HUES48 (cell line): Measurements from ENCODE around the gene SVEP1.
"Not testable (repeated sequence)": the region's sequence is repeated elsewhere in the genome, so short reads cannot be mapped to it uniquely, and the experiment has no call there.

ENCODE experiments used
- H3K27ac ChIP-seq: one replicate; pipeline ENCODE4 v1.7.0; 2013; ENCODE audit warnings: low read depth, low read length, inconsistent platforms
- H3K27me3 ChIP-seq: 2 replicates; pipeline ENCODE4 v1.6.1; 2013; ENCODE audit warnings: mild to moderate bottlenecking, low read length; ENCODE audit not compliant: control insufficient read depth, insufficient read depth
- H3K36me3 ChIP-seq: 2 replicates; pipeline ENCODE4 v1.6.1; 2013; ENCODE audit warnings: low read length; ENCODE audit not compliant: control insufficient read depth, insufficient read depth
- H3K4me1 ChIP-seq: 2 replicates; pipeline ENCODE4 v1.6.1; 2013; ENCODE audit warnings: mild to moderate bottlenecking, low read length; ENCODE audit not compliant: control insufficient read depth, insufficient read depth
- H3K4me3 ChIP-seq: 2 replicates; pipeline ENCODE4 v1.5.1; 2013; ENCODE audit warnings: mild to moderate bottlenecking, low read depth, low read length
- H3K9ac ChIP-seq: 2 replicates; pipeline ENCODE4 v1.6.1; 2013; ENCODE audit warnings: mild to moderate bottlenecking, low read depth, low read length, moderate library complexity
- H3K9me3 ChIP-seq: 2 replicates; pipeline ENCODE4 v1.6.1; 2013; ENCODE audit warnings: low read length; ENCODE audit not compliant: control insufficient read depth, insufficient read depth

The SVEP1 gene

GRCh38 chr9:110370315-110370714 lies 209.2 kb downstream of the SVEP1 start:
- Histone ChIP-seq H3K9me3 (no peaks in the 10 kb centered on the region), H3K9ac (no peak overlapping the region), H3K4me1 (no peaks in the 10 kb centered on the region), H3K4me3 (no peak overlapping the region), H3K27me3 (no peaks in the 10 kb centered on the region), H3K27ac (no peak overlapping the region), H3K36me3 (no peaks in the 10 kb centered on the region)

- H3K36me3 ChIP-seq: no peaks in the 10 kb centered on the region
- no peak overlapping the region for H3K27ac ChIP-seq
- no peaks in the 10 kb centered on the region for H3K4me1 ChIP-seq
- H3K4me3 ChIP-seq: no peak overlapping the region
- H3K9me3 ChIP-seq: no peaks in the 10 kb centered on the region
- no peaks in the 10 kb centered on the region for H3K27me3 ChIP-seq
- H3K9ac ChIP-seq: no peak overlapping the region
These were observed 215.1 kb downstream of the SVEP1 start for GRCh38 chr9:110364451-110364850.

DNA sequence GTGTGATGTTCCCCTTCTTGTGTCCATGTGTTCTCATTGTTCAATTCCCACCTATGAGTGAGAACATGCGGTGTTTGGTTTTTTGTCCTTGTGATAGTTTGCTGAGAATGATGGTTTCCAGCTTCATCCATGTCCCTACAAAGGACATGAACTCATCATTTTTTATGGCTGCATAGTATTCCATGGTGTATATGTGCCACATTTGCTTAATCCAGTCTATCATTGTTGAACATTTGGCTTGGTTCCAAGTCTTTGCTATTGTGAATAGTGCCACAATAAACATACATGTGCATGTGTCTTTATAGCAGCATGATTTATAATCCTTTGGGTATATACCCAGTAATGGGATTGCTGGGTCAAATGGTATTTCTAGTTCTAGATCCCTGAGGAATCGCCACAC lies 220.5 kb downstream of the SVEP1 start:
- H3K9me3 ChIP-seq, H3K27ac ChIP-seq, H3K4me3 ChIP-seq, H3K9ac ChIP-seq, H3K27me3 ChIP-seq, H3K4me1 ChIP-seq, H3K36me3 ChIP-seq: not testable (repeated sequence)

DNA sequence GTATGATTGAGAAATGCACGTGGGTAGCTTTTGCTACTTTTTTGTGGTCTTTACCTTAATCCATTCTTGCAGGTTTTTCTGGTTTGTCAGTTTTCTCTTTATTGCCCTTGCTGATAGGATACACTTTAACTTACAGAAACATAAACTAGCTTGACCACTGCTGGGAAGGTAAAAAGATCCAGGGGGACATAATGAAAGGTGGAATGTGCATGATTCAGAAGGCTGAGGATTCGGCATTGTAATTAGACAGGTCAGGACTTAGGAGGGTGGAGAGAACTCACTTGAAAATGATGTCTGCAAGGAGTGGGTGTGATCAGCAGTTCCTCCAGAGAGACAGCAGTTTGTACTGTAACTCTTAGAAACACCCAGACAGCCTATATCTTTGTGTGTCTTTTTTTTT lies 222.0 kb downstream of the SVEP1 start:
- no peaks in the 10 kb centered on the region for H3K36me3 ChIP-seq
- no peaks in the 10 kb centered on the region for H3K27me3 ChIP-seq

DNA sequence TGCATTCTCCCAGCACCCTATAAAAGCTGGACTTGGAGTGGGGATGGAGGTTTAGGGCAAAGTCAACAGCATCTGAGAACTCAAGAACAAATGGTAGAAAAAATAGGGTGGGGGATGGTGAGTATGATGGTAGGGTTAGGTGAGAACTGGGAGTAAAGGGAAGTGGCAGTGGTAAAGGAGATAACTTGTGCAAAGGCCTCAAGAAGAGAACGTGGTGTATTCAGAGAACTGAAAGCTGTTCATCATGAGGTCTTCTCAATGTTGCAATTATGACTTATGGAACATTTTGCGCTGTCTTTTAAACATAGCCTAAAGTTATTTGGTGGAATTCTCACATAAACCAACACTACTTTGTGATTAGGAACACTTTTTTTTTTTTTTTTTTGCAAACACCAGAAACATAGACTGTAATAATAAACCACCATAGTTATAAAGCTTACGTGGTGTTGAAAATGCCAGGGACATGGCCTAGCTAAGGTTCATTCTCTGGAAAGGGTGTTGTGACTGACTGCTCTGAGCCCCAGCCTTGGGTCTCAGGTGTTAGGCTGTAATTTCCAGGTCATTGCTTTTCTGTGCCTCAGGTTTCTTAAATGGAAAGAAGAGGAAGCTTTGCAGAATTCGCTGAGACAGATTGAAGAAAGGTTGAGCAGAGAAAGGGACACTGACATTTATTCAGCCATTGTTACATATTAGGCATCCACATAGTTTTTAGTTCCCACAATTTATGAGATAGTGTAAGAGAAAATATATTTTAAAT lies 222.7 kb downstream of the SVEP1 start:
- Histone ChIP-seq H3K4me1 (no peaks in the 10 kb centered on the region), H3K36me3 (no peaks in the 10 kb centered on the region), H3K9ac (no peak overlapping the region), H3K27ac (no peak overlapping the region), H3K4me3 (no peak overlapping the region), H3K9me3 (no peaks in the 10 kb centered on the region), H3K27me3 (no peaks in the 10 kb centered on the region)

More for the DNA sequence above, 222.0 kb downstream of the SVEP1 start:
- H3K9ac ChIP-seq: no peak overlapping the region
- no peak overlapping the region for H3K27ac ChIP-seq
- no peaks in the 10 kb centered on the region for H3K4me1 ChIP-seq
- no peaks in the 10 kb centered on the region for H3K9me3 ChIP-seq
- no peak overlapping the region for H3K4me3 ChIP-seq

DNA sequence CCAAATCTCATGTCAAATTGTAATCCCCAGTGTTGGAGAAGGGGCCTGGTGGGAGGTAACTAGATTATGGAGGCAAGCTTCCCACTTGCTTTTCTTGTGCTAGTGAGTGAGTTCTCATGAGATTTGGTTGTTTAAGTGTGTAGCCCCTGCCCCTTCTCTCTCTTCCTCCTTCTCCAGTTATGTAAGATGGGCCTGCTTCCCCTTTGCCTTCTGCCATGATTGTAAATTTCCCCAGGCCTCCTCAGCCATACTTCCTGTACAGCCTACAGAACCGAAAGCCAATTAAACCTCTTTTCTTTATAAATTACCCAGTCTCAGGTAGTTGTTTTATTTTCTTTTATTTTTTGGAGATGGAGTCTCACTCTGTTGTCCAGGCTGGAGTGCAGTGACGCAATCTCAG lies 223.6 kb downstream of the SVEP1 start:
- Histone ChIP-seq H3K4me1 (no peaks in the 10 kb centered on the region), H3K4me3 (no peak overlapping the region), H3K27ac (no peak overlapping the region), H3K36me3 (no peaks in the 10 kb centered on the region), H3K9me3 (no peaks in the 10 kb centered on the region), H3K27me3 (no peaks in the 10 kb centered on the region), H3K9ac (no peak overlapping the region)

DNA sequence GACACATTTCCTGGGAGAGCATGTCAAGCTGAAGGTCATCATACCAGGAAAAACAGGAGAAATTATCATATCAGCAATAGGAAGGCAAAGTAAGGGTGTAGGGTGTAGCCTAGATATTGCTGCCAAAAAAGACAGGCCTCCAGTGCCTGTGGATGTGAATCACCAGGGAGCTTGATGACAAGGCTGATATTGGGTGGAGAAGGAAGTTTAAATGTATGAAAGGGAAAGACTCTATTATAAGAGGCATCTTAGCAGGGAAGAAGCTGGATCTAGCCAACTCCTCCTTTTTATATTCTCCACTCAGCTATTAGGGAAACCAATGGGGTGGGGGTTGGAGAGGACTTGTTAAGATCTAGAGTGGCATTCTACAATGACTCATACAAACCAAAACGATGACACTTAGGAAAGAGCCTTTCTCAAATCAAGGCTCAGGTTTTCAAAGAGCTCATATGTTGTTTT lies 228.5 kb downstream of the SVEP1 start:
- Histone ChIP-seq H3K27ac (no peak overlapping the region), H3K27me3 (no peaks in the 10 kb centered on the region), H3K4me1 (no peaks in the 10 kb centered on the region), H3K4me3 (no peak overlapping the region), H3K9ac (no peak overlapping the region), H3K36me3 (no peaks in the 10 kb centered on the region), H3K9me3 (no peaks in the 10 kb centered on the region)

- H3K36me3 ChIP-seq: no peaks in the 10 kb centered on the region
These were observed 233.2 kb downstream of the SVEP1 start for GRCh38 chr9:110346325-110346724.

DNA sequence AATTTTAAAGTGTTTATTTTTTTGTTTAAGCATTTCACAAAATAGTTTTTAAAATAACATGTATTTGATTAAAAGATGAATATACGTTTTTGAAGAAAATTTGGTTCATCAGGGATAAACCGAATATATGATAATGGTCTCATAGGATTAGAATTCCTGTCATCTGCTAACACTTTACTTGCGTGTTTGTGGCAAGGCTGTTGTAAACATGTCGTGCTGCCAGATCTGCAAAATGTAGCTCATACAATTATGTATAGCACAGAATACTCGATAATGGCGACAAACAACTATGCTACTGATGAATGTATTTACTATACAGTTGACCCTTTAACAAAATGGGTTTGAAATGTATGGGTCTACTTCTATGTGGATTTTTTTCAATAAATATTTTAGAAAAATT lies 234.7 kb downstream of the SVEP1 start:
- H3K27ac ChIP-seq: no peak overlapping the region
- H3K9ac ChIP-seq: no peak overlapping the region
- H3K4me1 ChIP-seq: no peaks in the 10 kb centered on the region
- no peaks in the 10 kb centered on the region for H3K27me3 ChIP-seq
- no peak overlapping the region for H3K4me3 ChIP-seq
- no peaks in the 10 kb centered on the region for H3K36me3 ChIP-seq
- H3K9me3 ChIP-seq: no peaks in the 10 kb centered on the region

More at GRCh38 chr9:110346325-110346724, 233.2 kb downstream of the SVEP1 start:
- H3K4me3 ChIP-seq: no peak overlapping the region
- H3K4me1 ChIP-seq: no peaks in the 10 kb centered on the region
- no peaks in the 10 kb centered on the region for H3K27me3 ChIP-seq
- no peak overlapping the region for H3K9ac ChIP-seq
- H3K27ac ChIP-seq: no peak overlapping the region
- no peaks in the 10 kb centered on the region for H3K9me3 ChIP-seq

- H3K27ac ChIP-seq: no peak overlapping the region
- H3K4me3 ChIP-seq: no peak overlapping the region
- no peaks in the 10 kb centered on the region for H3K9me3 ChIP-seq
- H3K27me3 ChIP-seq: no peaks in the 10 kb centered on the region
- no peaks in the 10 kb centered on the region for H3K4me1 ChIP-seq
- H3K36me3 ChIP-seq: no peaks in the 10 kb centered on the region
- no peak overlapping the region for H3K9ac ChIP-seq
These were observed 236.0 kb downstream of the SVEP1 start for GRCh38 chr9:110343551-110343950.

GRCh38 chr9:110340306-110340705 lies 239.2 kb downstream of the SVEP1 start:
- Histone ChIP-seq H3K9ac (no peak overlapping the region), H3K9me3 (no peaks in the 10 kb centered on the region), H3K4me3 (no peak overlapping the region), H3K27ac (no peak overlapping the region), H3K4me1 (no peaks in the 10 kb centered on the region), H3K27me3 (no peaks in the 10 kb centered on the region), H3K36me3 (no peaks in the 10 kb centered on the region)
